ENCODE results near the gene DROSHA.
A peak's percentile ranks its signal among the peaks of the same experiment; 100 is the strongest.

GRCh38 chr5:31531888-31532547 is at the start of gene DROSHA, which contains the start of gene C5orf22:
- TF ChIP-seq CTCF (conservative IDR thresholded peaks at IDR 0.05), result 0 out of 2 replicates have a peak, but pooled peaks have one; percentile 9
- peak; percentile 54 for TF ChIP-seq ZFX (IDR thresholded peaks at IDR 0.05)

Measured in C4-2B (cell line).